ENCODE measurements around the gene SOWAHC.

The SOWAHC gene

DNA sequence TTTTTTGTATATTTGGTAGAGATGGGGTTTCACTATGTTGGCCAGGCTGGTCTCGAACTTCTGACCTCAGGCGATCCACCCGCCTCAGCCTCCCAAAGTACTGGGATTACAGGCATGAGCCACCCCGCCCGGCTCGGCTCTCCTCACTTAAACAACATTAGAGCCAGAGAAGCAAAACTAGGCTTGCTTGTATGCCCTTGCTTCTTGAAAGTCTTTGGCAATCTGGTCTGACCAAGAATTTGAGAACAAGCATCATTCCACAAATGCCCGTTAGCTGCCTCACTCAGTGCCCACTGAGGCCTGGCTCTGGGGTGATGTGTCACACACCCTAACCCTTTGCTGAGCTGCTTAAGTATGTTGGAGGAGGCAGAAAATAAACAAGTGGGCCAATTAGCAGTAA lies 33.5 kb downstream of the SOWAHC start:
- no peak for DNase-seq (ENCODE audit: low spot score)

DNA sequence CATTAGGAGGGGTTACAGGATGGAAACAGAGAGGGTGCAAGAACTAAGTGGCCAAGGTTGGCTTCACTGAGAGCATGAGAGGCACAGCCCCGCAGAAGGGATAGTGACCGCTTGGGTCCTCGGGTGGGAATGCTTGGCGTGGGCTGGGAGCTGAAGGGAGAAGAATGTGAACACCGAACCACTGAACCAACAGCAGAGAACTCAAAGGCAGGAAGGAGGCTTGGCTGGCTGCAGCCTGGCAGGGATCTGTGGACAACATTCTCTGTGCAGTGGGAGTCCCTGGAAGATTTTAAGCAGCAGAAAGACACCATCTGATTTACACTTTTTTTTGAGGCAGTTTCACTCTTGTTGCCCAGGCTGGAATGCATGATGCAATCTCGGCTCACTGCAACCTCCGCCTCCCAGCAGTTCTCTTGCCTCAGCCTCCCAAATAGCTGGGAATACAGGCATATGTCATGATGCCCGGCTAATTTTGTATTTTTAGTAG lies 33.9 kb downstream of the SOWAHC start:
- DNase-seq (ENCODE audit: low spot score): no peak

DNA sequence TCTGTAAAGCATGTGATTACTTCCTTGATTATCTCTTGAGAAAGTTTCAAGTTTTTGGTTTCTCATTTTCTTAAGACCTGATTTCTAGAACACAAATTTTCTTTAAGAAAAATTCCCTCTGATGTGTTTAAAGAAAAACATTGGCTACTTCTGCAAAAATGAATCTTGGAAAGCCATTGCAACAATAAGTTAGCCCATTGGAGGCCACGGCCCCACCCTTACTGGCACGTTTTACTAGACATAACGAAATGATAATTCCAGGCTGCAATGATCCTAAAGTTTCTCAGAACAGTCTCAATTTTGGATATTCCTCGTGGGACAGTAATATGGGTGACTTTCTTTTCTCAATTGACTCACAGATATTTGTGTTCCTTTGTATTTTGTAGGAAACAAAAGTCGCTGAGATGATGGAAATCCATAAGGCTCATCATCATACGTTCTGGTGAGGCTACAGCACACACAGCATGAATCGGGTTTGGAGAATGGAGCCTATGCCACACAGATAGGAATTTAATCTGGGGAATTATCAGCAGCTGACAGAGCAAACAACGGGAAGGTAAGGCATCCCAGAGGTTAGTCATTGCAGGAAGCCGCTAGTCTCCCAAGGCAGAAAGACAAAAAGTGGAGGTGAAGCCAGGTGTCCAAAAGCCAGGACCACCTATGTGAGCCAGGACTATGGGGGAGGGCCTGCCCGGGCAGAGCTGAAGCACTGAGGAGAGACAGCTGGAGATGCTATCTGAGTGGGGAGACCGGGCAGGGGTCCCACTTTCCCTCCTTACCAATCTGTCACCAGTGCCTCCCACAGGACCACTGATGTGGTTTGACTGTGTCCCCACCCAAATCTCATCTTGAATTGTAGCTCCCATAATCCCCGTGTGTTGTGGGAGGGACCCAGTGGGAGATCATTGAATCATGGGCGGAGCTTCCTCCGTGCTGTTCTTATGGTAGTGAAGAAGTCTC lies 35.9 kb downstream of the SOWAHC start:
- DNase-seq (ENCODE audit: low spot score): no peak

DNA sequence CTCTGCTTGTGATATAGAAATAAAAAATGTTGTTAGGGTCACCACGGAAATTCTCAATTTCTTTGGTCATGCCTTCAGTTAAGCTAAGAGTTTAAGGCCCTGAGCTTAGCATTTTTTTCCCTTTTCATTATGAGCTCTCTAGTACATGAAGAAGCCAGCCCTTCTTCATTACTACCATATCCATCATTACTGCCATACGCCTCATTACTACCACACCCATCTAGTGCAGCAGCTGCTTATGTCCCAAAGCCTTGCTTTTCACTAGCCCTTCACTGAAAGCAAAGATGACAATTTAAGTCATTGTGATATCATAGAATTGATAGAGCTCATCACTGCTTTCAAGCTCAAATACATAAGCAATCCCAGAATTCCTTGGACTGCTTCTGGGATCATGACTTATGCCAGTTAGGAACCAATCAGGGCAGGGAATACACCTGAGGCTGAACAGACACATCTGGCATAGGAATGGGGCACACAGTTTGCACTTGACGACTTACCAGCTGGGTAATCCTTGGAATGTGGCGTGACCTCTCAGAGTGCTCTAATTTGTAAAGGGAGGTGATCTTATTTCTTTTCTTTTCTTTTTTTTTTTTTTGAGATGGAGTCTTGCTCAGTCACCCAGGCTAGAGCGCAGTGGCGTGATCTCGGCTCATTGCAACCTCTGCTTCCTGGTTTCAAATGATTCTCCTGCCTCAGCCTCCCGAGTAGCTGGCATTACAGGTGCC lies 40.3 kb downstream of the SOWAHC start:
- no peak for DNase-seq (ENCODE audit: low spot score)

DNA sequence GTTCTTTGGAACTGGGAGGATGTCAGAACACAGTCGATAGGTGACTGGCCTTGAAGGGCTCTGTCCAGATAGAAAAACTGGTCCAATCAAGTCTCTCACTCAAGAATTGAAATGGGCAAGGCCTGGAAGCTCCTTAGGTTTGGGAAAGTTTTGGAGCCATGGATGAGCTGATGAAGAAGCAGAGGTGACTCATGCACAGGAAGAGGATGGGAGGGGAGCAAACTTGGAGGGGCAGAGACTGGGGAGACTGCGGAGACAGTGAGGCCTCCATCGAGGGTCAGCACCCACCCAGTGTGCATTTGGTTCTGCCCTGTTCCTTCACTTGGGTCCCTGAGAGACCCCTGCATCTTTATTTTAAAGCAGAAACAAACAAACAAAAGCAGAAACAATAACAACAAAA lies 41.1 kb downstream of the SOWAHC start:
- DNase-seq (ENCODE audit: low spot score): no peak

DNA sequence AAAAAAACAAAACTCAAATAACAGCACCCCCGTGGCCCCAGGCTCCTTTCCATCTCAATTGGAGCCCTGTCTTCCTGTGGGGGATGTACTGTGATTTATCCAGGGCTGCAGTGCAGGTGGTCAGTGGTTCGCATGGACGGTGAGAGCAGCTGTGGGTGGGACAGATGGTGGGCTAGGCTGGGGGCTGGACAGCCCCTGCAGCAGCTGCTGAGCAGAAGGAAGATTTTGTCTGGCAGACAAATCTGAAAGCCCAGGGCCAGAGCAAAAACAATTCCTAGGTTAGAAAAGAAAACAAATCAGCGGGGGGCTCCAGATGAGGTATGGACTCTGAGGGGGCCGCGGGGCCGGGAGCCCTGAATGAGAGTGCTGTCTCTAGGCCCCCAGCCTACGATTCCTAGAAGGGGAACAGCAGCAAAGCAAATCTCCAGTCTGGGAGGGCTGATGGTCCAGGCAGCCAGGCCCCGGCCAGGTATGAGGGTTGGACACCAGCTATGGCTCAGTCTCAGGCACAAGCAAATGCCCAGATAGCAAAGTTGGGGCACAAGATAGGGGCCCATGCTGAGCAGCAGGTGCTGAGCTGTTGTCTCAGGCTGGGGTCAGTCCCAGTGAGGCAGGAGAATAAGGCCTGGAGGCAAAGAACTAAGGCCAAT lies 45.4 kb downstream of the SOWAHC start:
- DNase-seq (ENCODE audit: low spot score): no peak

DNA sequence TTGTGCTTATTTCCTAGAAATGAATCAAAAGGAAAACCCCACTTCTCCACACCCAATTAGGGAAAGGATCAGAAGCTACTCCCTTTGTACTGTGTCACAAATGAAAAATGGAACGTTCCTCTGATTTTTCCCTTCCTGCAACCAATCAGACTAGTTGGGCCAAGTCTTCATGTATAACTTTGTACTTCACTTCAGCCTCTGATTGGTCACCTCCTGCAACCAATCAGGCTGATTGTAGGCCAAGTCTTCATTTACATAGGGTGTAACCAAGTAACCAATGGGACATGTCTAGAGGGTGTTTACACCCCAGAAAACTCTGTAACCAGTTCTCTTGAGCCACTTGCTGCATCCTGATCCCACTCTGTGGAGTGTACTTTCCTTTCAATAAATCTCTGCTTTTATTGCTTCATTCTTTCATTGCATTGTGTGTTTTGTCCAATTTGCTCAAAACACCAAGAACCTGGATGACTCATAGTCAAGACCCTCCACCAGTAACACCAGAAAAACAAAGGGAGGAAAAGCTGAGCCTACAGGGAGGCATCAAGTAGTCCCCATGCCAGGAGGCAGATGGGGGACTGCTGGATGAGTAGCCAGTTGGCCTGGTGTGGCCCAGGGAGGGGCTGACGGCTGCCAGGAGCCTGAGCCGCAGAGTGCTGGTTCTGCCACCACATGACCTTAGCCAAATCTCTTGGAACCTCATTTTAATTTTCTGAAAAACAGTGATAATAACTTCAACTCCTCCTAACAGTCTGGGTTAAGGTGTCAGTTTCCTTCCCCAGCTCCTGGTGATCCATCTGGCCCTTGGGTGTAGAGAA lies 46.1 kb downstream of the SOWAHC start:
- no peak for DNase-seq (ENCODE audit: low spot score)

DNA sequence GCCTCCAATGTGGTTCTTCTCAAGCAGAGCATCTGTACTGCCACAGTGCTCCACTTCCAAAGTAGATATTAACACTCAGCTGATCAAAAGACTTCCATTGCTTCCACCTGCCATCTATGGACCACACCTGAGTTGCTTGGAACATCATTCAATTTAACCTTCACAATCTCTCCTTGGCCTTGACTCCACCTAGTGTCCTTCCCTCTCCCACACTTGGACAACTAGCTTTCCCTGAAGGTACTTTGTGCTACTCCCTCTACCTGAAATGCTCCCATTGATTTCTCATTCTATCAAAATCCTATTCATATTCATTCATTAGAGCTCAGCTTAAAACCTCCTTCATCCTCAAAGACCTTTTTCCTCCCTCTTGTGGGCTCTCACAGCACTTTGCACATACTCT lies 48.7 kb downstream of the SOWAHC start:
- no peak for DNase-seq (ENCODE audit: low spot score)

DNA sequence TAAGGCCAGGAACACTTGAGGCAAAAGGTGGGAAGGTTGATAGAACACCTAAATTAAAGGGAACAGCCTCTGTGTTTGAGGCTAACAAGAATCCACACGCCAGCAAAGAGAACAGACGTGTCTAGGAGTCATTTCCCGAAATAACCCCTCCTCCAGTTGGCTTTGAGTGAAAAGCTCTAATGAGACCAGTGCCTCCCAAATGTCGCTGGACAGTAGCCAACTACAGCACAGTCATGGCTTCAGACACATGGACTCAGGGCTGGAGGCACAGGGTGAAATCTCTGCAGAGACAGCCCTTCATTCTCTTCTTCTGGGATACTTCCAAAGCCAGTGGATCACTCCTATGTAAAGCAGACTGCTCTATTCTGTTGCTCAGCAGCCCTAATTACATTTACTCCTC lies 49.6 kb downstream of the SOWAHC start:
- DNase-seq (ENCODE audit: low spot score): no peak

DNA sequence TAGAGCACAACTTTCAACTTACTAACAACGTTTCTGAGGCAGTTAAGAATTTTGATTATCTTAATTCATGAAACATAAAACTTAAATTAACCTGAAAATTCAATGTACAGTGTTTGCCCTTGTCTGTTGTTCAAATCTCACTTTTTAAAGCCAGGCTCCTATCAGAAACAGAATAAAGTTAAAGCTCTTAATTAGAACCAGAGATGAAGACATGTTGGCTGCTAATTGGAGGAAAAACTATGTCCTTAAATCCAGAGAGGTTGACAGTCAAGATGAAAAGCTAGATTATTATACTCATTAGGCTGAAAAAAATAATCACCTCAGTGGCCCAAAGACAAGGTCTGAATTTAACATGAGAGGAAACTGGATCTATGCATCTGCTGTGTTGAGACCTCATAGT lies 52.3 kb downstream of the SOWAHC start:
- no peak for DNase-seq (ENCODE audit: low spot score)

All from hematopoietic multipotent progenitor cell treated with erythropoietin and hydrocortisone succinate and interleukin-3 and kit ligand, for 15 days (in vitro differentiated cells).